GM10248 (cell line): ENCODE data around the gene MAPRE2.

Experiments
- CTCF ChIA-PET: fragments of 300-600 bp; sonication (Branson Sonifier 250); formaldehyde crosslinking; extraction: SDS; loops from one replicate; lab custom pipeline; 2021; ENCODE audit warnings: antibody characterized with exemption; lab: Yijun Ruan, JAX
- POLR2A ChIA-PET: fragments of 350-650 bp; sonication (Branson Sonifier 250); formaldehyde crosslinking; extraction: SDS; loops from one replicate; lab custom pipeline; 2020; ENCODE audit warnings: antibody characterized with exemption; lab: Yijun Ruan, JAX
- DNase-seq: peaks from one replicate; pipeline ENCODE4 v3.0.0; 2012; ENCODE audit errors: extremely low spot score
- CTCF ChIP-seq: IDR thresholded peaks from 2 replicates; pipeline ENCODE4 v1.5.1; 2012; ENCODE audit warnings: mild to moderate bottlenecking, low read depth; ENCODE audit errors: extremely low read depth, missing control alignments, control extremely low read depth

MAPRE2 gene

GRCh38 chr18:35153609-35154272, 112.5 kb downstream of the MAPRE2 start:
- POLR2A ChIA-PET: no interaction called here

GRCh38 chr18:35155398-35156117, 114.3 kb downstream of the MAPRE2 start:
- TF ChIP-seq CTCF: no peak
- POLR2A ChIA-PET: no interaction called here
- CTCF ChIA-PET: no interaction called here

More at GRCh38 chr18:35153609-35154272, 112.5 kb downstream of the MAPRE2 start:
- DNase-seq: peak; percentile 37
- no peak for TF ChIP-seq CTCF
- CTCF ChIA-PET: interaction anchor here (1.9 kb wide), 1 partner anchor 10 kb away, joined by 6 read pairs; no protein-coding TSS in a partner anchor

DNA sequence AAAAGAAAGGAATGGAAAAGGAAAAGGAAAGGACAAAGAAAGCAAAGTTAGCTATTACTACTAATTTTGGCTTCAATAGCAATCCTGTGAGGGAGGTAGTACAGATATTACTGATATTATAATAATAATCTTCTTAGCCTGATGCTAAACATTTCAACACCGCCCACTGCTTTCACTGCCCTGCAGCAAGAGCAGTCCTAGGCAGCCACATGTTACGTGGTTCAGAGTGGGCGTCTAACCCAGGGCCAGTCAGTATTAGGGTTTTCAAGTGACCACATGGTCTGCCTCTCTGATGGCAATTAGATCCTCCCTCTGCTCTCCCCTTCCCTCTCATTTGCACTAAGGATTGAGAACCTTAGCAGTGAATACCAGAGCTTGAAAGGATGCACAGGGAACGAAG, 116.0 kb downstream of the MAPRE2 start:
- ChIA-PET POLR2A (no interaction called here), CTCF (interaction anchor here (3.0 kb wide), 1 partner anchor 11 kb away, joined by 12 read pairs; no protein-coding TSS in a partner anchor)
- TF ChIP-seq CTCF: no peak
- DNase-seq: no peak

More at GRCh38 chr18:35155398-35156117, 114.3 kb downstream of the MAPRE2 start:
- DNase-seq: no peak

- CTCF ChIA-PET: interaction anchor here (1.5 to 3.0 kb wide), 3 partner anchors 9 to 36 kb away, joined by 3 to 12 read pairs (median 4); no protein-coding TSS in a partner anchor
These were observed 117.7 kb downstream of the MAPRE2 start for GRCh38 chr18:35158728-35159450.

DNA sequence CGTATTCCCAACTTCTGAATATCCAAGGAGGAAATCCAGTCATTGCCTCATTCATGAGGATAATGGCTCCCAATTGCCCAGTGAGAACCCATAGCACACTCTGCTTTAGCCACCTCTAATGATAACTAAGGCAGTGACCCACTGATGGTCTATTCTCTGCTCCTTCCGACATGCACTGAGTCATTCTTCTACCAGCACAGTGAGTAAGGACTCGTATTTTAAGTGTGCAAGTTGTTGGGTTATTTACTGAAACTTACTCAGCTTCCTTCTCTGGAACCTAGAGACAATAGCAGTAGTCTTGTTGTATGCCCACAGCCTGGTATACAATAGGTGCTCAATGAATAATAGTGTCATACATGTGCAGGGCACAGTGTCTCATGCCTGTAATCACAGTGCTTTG, 118.6 kb downstream of the MAPRE2 start:
- no peak for TF ChIP-seq CTCF
- ChIA-PET POLR2A (no interaction called here), CTCF (interaction anchor here (1.1 to 1.6 kb wide), 3 partner anchors 8 to 37 kb away, joined by 3 to 4 read pairs (median 3); no protein-coding TSS in a partner anchor)
- DNase-seq: no peak

More at GRCh38 chr18:35158728-35159450, 117.7 kb downstream of the MAPRE2 start:
- POLR2A ChIA-PET: no interaction called here
- DNase-seq: no peak
- no peak for TF ChIP-seq CTCF

DNA sequence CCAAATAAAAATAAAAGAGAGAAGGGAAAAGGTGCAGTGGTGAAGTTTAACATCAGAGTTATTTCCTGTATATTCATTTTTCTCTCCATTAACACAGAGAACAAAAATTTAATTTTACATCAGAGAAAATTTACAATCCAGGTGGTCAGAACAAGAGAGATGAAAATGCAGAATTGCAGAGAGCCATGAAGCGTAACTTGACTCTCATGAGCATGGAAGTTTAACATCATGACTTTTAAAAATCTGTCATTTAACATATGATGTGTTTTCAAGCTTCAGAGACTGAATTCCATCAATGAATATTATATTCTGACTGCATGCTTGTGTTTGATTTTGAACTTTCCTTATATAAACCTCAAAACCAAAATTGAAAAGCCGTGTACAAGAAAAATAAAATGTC, 120.3 kb downstream of the MAPRE2 start:
- no peak for TF ChIP-seq CTCF
- CTCF ChIA-PET: interaction anchor here (1.1 to 1.4 kb wide), 3 partner anchors 8 to 120 kb away, joined by 3 to 5 read pairs (median 4); partner anchors contain the start of gene MAPRE2
- no peak for DNase-seq
- POLR2A ChIA-PET: no interaction called here
